CD8-positive, alpha-beta memory T cell (primary cell): ENCODE results near the gene DYNLT1. TPM values are rescaled to one million over a fixed set of nuclear protein-coding genes. Genes with fewer than 3 reads are reported as not detected.
"Not testable (repeated sequence)": the region's sequence is repeated elsewhere in the genome, so short reads cannot be mapped to it uniquely, and the experiment has no call there.

Experiments
- CTCF ChIA-PET: fragments of 350-600 bp; sonication (Branson Sonifier 250); formaldehyde crosslinking; loops from one replicate; lab custom pipeline; 2021; ENCODE audit warnings: antibody characterized with exemption; lab: Charles Lee
- POLR2A ChIA-PET: fragments of 350-600 bp; sonication (Branson Sonifier 250); formaldehyde crosslinking; loops from one replicate; lab custom pipeline; 2021; ENCODE audit warnings: antibody characterized with exemption; lab: Charles Lee
- DNase-seq, 5 donors: peaks; one replicate each; pipeline versions ENCODE4 v3.0.0 to v3.0.0-alpha.2; 2020 to 2022; ENCODE audit warnings: mixed read lengths in 1 of 5
- H3K27ac ChIP-seq: one replicate; pipeline ENCODE4 v1.7.0; 2013; ENCODE audit warnings: low read depth, mild to moderate bottlenecking, low read length, moderate library complexity
- H3K27me3 ChIP-seq: 2 replicates; pipeline ENCODE4 v1.7.0; 2013; ENCODE audit warnings: low read length, mild to moderate bottlenecking; ENCODE audit not compliant: insufficient read depth, poor library complexity, severe bottlenecking
- H3K36me3 ChIP-seq: 2 replicates; pipeline ENCODE4 v1.7.0; 2013; ENCODE audit warnings: mild to moderate bottlenecking, low read length, moderate library complexity; ENCODE audit not compliant: insufficient read depth
- H3K4me1 ChIP-seq: 2 replicates; pipeline ENCODE4 v1.7.0; 2013; ENCODE audit warnings: mild to moderate bottlenecking, low read length, moderate library complexity; ENCODE audit not compliant: insufficient read depth
- H3K4me3 ChIP-seq: 2 replicates; pipeline ENCODE4 v1.7.0; 2013; ENCODE audit warnings: mild to moderate bottlenecking, low read length
- H3K9me3 ChIP-seq: 2 replicates; pipeline ENCODE4 v1.7.0; 2013; ENCODE audit warnings: mild to moderate bottlenecking, low read length
- H3K27ac Mint-ChIP-seq, 8 donors: one replicate each; pipeline ENCODE4 v1.8.0; 2020 to 2021; ENCODE audit warnings: mixed read lengths in 8 of 8, mild to moderate bottlenecking in 6 of 8, inconsistent platforms in 3 of 8, moderate library complexity in 3 of 8
- H3K27me3 Mint-ChIP-seq, 2 donors: one replicate each; pipeline ENCODE4 v1.8.0; 2020 to 2021; ENCODE audit warnings: mixed read lengths in 2 of 2, mild to moderate bottlenecking in 1 of 2, moderate library complexity in 1 of 2
- H3K36me3 Mint-ChIP-seq, 3 donors: one replicate each; pipeline ENCODE4 v1.8.0; 2020 to 2021; ENCODE audit warnings: mixed read lengths in 3 of 3, inconsistent platforms in 1 of 3, mild to moderate bottlenecking in 1 of 3
- H3K4me1 Mint-ChIP-seq, 3 donors: one replicate each; pipeline ENCODE4 v1.8.0; 2020 to 2021; ENCODE audit warnings: mixed read lengths in 3 of 3, inconsistent platforms in 1 of 3, mild to moderate bottlenecking in 1 of 3
- H3K4me3 Mint-ChIP-seq, 7 donors: one replicate each; pipeline ENCODE4 v1.8.0; 2020 to 2021; ENCODE audit warnings: mixed read lengths in 7 of 7, mild to moderate bottlenecking in 6 of 7, moderate library complexity in 4 of 7, inconsistent platforms in 2 of 7
- H3K9me3 Mint-ChIP-seq, 5 donors: one replicate each; pipeline ENCODE4 v1.8.0; 2020 to 2022; ENCODE audit warnings: mixed read lengths in 5 of 5, mild to moderate bottlenecking in 3 of 5, moderate library complexity in 2 of 5, inconsistent platforms in 1 of 5
- polyA plus RNA-seq: library from polyadenylated mRNA; unstranded; fragments of 300-500 nt; fragmentation: Illumina TruSeq; gene quantifications from one replicate; pipeline ENCODE4 v1.2.3, GENCODE V29; 2021
- total RNA-seq, 2 experiments: library from RNA; stranded (reverse); gene quantifications; one replicate each; pipeline ENCODE4 v1.2.3, GENCODE V29; 2021

The DYNLT1 gene
- total and polyA plus RNA-seq, 3 experiments from 2014 or later, result 83.2 to 103 (median 94.8) TPM

- Histone ChIP-seq H3K27me3 (no peaks in the 10 kb centered on the region), H3K27ac (no peak overlapping the region), H3K36me3 (peaks cover 24% of the 10 kb centered on the region), H3K4me3 (no peak overlapping the region), H3K4me1 (no peaks in the 10 kb centered on the region), H3K9me3 (no peaks in the 10 kb centered on the region)
- peaks cover 20 to 27% (median 25%) of the 10 kb centered on the region in 3 donors for H3K4me1 Mint-ChIP-seq
- peak overlapping the region in 6 of 8 donors; percentile 4 to 73 (median 56) for H3K27ac Mint-ChIP-seq
- H3K4me3 Mint-ChIP-seq, result no peak overlapping the region
- POLR2A ChIA-PET, result no interaction called here
- H3K36me3 Mint-ChIP-seq, result peaks cover 10 to 96% (median 20%) of the 10 kb centered on the region in 3 donors
- H3K9me3 Mint-ChIP-seq, result no peaks in the 10 kb centered on the region
- CTCF ChIA-PET, result interaction anchor here (0.8 kb wide), 1 partner anchor 73 kb away, joined by 3 read pairs; no protein-coding TSS in a partner anchor
- H3K27me3 Mint-ChIP-seq, result no peaks in the 10 kb centered on the region
- no peak for DNase-seq
Observed at GRCh38 chr6:158619922-158620801, 24.4 kb downstream of the DYNLT1 start.

- H3K36me3 Mint-ChIP-seq, result peaks cover 18 to 96% (median 26%) of the 10 kb centered on the region in 3 donors
- H3K9me3 Mint-ChIP-seq, H3K27ac ChIP-seq, DNase-seq, H3K9me3 ChIP-seq, H3K4me3 Mint-ChIP-seq, H3K27me3 ChIP-seq, POLR2A ChIA-PET, H3K27me3 Mint-ChIP-seq, H3K4me3 ChIP-seq, H3K4me1 ChIP-seq: not testable (repeated sequence)
- CTCF ChIA-PET, result interaction anchor here (0.9 kb wide), 1 partner anchor 397 kb away, joined by 3 read pairs; no protein-coding TSS in a partner anchor
- peak overlapping the region in 7 of 8 donors; percentile 43 to 86 (median 62) for H3K27ac Mint-ChIP-seq
- peaks cover 21 to 27% (median 25%) of the 10 kb centered on the region in 3 donors for H3K4me1 Mint-ChIP-seq
- H3K36me3 ChIP-seq, result peaks cover 27% of the 10 kb centered on the region
Observed at GRCh38 chr6:158618289-158618688, 26.3 kb downstream of the DYNLT1 start.

- H3K27me3 Mint-ChIP-seq, POLR2A ChIA-PET, H3K4me3 ChIP-seq, H3K9me3 ChIP-seq, H3K4me1 ChIP-seq, H3K27me3 ChIP-seq, H3K4me3 Mint-ChIP-seq, H3K27ac ChIP-seq, CTCF ChIA-PET, H3K9me3 Mint-ChIP-seq, DNase-seq: not testable (repeated sequence)
- H3K36me3 ChIP-seq, result peaks cover 26% of the 10 kb centered on the region
- Mint-ChIP-seq H3K4me1 (peaks cover 17 to 28% (median 22%) of the 10 kb centered on the region in 3 donors), H3K27ac (peak overlapping the region in 2 of 8 donors; percentile 5 to 26), H3K36me3 (peaks cover 25 to 97% (median 31%) of the 10 kb centered on the region in 3 donors)
Observed at GRCh38 chr6:158614606-158615005, 29.9 kb downstream of the DYNLT1 start.

DNA sequence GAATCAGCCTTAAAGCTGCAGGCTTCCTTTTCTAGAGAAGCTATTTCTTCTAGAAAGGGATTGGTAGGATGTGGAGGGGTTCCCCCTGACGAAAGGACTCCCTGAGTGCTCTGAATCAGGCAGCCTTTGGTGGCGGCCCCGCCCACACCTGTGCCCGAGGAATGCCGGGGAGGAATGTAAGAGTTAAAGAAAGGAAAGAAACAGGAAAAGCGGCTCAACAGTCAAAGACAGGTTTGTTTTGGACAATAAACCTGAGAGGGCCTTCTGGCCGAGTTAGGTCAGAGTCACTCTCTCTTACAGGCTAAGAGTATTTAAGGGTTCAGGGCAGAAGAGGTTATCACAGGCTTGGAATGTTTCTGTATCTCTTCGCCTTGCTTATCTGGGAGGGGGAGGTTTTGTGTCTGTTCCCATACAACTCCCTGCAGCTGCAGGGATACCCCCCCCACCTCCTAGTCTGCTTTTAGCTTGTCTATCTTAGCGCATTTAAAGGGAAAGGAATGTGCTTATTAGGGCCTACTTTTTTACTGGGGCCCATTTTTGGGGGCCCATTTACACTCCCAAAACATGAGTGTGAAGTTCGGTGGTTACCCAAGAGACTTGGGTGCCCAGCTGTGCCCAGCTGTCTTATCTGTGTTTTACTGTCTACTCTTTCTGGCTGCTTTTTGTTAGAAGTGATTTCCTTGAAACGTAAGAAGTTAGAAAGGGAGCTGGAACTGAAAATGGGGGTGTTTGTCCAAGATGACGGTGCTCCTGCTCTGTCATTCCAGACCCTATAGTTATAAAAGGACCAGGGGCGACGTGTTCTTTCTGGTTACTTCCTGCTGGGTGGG, 32.8 kb downstream of the DYNLT1 start:
- Mint-ChIP-seq H3K36me3 (peaks cover 25 to 96% (median 34%) of the 10 kb centered on the region in 3 donors), H3K27ac (peak overlapping the region in 6 of 8 donors; percentile 59 to 79 (median 66)), H3K9me3 (peaks cover 0 to 3% (median 2%) of the 10 kb centered on the region in 5 donors), H3K4me1 (peaks cover 0 to 6% (median 4%) of the 10 kb centered on the region in 3 donors), H3K4me3 (no peak overlapping the region), H3K27me3 (peaks cover 0 to 3% of the 10 kb centered on the region in 2 donors)
- ChIA-PET CTCF (interaction anchor here (0.6 to 1.2 kb wide), 2 partner anchors 18 to 48 kb away, joined by 3 to 4 read pairs; no protein-coding TSS in a partner anchor), POLR2A (no interaction called here)
- Histone ChIP-seq H3K9me3 (no peaks in the 10 kb centered on the region), H3K36me3 (peaks cover 53% of the 10 kb centered on the region), H3K4me1 (no peaks in the 10 kb centered on the region), H3K27me3 (no peaks in the 10 kb centered on the region), H3K4me3 (no peak overlapping the region), H3K27ac (no peak overlapping the region)
- no peak for DNase-seq

- Histone ChIP-seq H3K36me3 (peaks cover 59% of the 10 kb centered on the region), H3K9me3 (no peaks in the 10 kb centered on the region), H3K4me3 (no peak overlapping the region), H3K4me1 (no peaks in the 10 kb centered on the region), H3K27ac (no peak overlapping the region), H3K27me3 (no peaks in the 10 kb centered on the region)
- Mint-ChIP-seq H3K9me3 (peaks cover 0 to 3% (median 2%) of the 10 kb centered on the region in 5 donors), H3K4me1 (peaks cover 0 to 6% (median 4%) of the 10 kb centered on the region in 3 donors), H3K4me3 (no peak overlapping the region), H3K27ac (peak overlapping the region in 7 of 8 donors; percentile 2 to 84 (median 68)), H3K36me3 (peaks cover 25 to 95% (median 31%) of the 10 kb centered on the region in 3 donors), H3K27me3 (peaks cover 0 to 3% of the 10 kb centered on the region in 2 donors)
- ChIA-PET CTCF (interaction anchor here (1.2 to 1.4 kb wide), 3 partner anchors 43 to 523 kb away, joined by 3 to 4 read pairs (median 3); no protein-coding TSS in a partner anchor), POLR2A (no interaction called here)
- DNase-seq, result no peak
Observed at GRCh38 chr6:158611039-158611438, 33.5 kb downstream of the DYNLT1 start.

GRCh38 chr6:158610319-158610968, 34.1 kb downstream of the DYNLT1 start:
- H3K27ac Mint-ChIP-seq, result peak overlapping the region in 5 of 8 donors; percentile 29 to 84 (median 73)
- peaks cover 21 to 95% (median 33%) of the 10 kb centered on the region in 3 donors for H3K36me3 Mint-ChIP-seq
- no peaks in the 10 kb centered on the region for H3K27me3 ChIP-seq
- H3K4me1 ChIP-seq, result no peaks in the 10 kb centered on the region
- no peak overlapping the region for H3K4me3 ChIP-seq
- H3K4me3 Mint-ChIP-seq, result no peak overlapping the region
- peaks cover 64% of the 10 kb centered on the region for H3K36me3 ChIP-seq
- H3K27ac ChIP-seq, result no peak overlapping the region
- peaks cover 0 to 3% (median 2%) of the 10 kb centered on the region in 5 donors for H3K9me3 Mint-ChIP-seq
- ChIA-PET POLR2A (no interaction called here), CTCF (interaction anchor here (1.2 to 1.4 kb wide), 3 partner anchors 42 to 524 kb away, joined by 3 to 4 read pairs (median 3); no protein-coding TSS in a partner anchor)
- no peaks in the 10 kb centered on the region for H3K9me3 ChIP-seq
- H3K4me1 Mint-ChIP-seq, result peaks cover under 1 to 7% (median 4%) of the 10 kb centered on the region in 3 donors
- H3K27me3 Mint-ChIP-seq, result peaks cover 0 to 3% of the 10 kb centered on the region in 2 donors
- DNase-seq, result no peak
